ENCODE results near the gene TIE1. TPM values are rescaled to one million over a fixed set of nuclear protein-coding genes. Genes with fewer than 3 reads are reported as not detected.
A peak's percentile ranks its signal among the peaks of the same experiment; 100 is the strongest.

The TIE1 gene
- polyA plus RNA-seq, 1 experiment = not detected

DNA sequence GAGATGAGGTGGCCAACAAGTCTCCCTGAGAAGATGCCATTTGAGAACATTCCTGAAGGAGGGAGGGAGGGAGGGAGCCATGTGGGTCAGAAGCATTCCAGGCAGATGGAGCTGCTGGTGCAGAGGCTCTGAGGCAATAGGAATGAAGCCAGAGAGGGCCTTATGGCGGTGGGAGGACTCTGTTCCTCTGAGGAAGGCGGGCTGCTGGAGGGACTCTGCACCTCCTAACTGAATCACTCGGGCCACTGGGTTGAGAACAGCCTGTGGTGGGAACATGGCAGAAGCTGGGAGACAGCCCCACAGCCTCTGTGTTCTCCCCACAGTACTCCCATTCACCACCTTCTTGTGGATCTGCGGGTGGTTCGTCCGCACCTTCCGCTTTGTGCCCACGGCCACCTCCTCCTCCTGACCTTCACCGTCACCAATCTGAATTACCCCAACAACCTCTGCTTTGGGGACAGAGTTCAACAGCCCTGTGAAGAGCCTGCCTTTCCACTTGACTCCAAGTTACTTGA lies 33.4 kb upstream of the TIE1 start:
- ChIA-PET POLR2A (no interaction called here), CTCF (interaction anchor here (0.6 to 1.4 kb wide), 2 partner anchors 9 to 29 kb away, joined by 3 to 4 read pairs; no protein-coding TSS in a partner anchor)
- Histone ChIP-seq H3K4me3 (ENCODE audit: low read depth, low read length) (no peak overlapping the region), H3K27me3 (ENCODE audit: control insufficient read depth, insufficient read depth, low read length) (peaks cover 6% of the 10 kb centered on the region), H3K36me3 (ENCODE audit: control insufficient read depth, insufficient read depth, low read length) (no peaks in the 10 kb centered on the region)
- peak; percentile 47 for DNase-seq (ENCODE audit: low read depth)
- TF ChIP-seq, protein P1, sequence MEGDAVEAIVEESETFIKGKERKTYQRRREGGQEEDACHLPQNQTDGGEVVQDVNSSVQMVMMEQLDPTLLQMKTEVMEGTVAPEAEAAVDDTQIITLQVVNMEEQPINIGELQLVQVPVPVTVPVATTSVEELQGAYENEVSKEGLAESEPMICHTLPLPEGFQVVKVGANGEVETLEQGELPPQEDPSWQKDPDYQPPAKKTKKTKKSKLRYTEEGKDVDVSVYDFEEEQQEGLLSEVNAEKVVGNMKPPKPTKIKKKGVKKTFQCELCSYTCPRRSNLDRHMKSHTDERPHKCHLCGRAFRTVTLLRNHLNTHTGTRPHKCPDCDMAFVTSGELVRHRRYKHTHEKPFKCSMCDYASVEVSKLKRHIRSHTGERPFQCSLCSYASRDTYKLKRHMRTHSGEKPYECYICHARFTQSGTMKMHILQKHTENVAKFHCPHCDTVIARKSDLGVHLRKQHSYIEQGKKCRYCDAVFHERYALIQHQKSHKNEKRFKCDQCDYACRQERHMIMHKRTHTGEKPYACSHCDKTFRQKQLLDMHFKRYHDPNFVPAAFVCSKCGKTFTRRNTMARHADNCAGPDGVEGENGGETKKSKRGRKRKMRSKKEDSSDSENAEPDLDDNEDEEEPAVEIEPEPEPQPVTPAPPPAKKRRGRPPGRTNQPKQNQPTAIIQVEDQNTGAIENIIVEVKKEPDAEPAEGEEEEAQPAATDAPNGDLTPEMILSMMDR (IDR thresholded peaks at IDR 0.05; ENCODE audit: insufficient read depth, low read depth, low read length) = no peak

DNA sequence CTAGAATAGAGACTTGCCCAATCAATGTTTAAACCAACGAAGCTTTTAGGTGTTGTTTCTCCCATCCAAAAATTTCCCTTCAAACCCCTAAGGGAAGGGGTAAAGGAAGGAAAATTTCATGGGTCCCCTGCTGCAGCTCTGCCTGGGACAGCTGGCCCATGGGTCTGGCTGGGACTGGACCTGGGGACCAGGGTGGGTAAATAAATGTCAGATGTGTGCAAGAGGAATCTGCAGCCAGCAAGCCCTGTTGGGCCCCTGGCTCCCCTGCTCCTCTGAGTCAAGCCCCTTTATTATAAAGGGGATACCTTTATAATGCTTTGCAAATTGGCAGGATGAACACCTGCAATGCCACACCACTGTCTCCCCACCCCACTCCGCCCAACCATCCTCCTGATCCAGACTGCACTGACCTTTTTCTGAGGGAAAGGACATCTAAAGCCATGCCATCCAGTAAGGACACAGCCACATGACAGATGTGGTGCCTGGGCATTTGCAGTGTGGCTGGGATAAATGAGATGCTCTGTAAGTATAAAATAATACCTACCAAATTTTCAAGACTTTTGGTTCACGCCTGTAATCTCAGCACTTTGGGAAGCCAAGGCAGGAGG lies 32.9 kb upstream of the TIE1 start:
- Histone ChIP-seq H3K4me3 (ENCODE audit: low read depth, low read length) (no peak overlapping the region), H3K27me3 (ENCODE audit: control insufficient read depth, insufficient read depth, low read length) (peaks cover 6% of the 10 kb centered on the region), H3K36me3 (ENCODE audit: control insufficient read depth, insufficient read depth, low read length) (no peaks in the 10 kb centered on the region)
- no peak for DNase-seq (ENCODE audit: low read depth)
- TF ChIP-seq, protein P1 (IDR thresholded peaks at IDR 0.05; ENCODE audit: insufficient read depth, low read depth, low read length) = no peak
- CTCF ChIA-PET = interaction anchor here (1.4 kb wide), 1 partner anchor 10 kb away, joined by 4 read pairs; no protein-coding TSS in a partner anchor
- POLR2A ChIA-PET = no interaction called here

DNA sequence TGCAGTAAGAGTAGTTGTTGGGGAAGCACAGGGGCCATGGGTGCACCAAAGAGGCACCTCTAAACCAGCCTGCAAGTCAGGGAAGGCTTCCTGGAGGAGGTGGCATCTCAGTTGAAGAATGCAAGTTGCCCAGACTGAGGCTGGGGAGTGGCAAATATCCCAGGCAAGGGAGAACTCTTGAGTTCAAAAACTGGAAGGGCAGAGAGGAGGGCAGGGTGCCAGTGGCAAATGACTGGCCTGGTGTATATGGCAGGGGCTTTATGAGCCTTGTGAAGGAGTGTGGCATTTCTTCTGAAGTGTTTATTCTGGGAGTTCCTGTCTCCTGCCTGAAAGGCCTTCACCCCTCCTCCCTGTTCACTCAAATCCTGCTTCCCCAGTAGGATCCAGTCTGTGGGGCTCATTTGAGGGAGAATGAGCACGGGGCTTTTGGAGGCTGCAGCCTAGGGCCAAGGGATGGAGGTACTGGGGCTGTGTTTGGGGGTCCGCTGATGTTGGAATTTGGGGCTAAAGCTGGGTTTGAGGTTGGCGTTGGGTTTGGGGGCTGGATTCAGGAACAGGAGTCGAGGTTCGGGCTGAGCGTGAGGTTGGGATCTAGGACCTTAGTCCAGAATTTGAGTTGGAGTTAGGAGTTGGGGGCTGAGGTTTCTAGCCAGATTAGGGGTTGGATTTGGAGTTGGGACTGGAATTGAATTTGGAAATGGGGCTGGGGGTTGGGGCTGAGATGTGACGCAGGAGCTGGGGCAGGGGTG lies 31.0 kb upstream of the TIE1 start, which contains the start of gene TMEM125:
TSS of gene TMEM125 (plus strand) at position 357 of the 749 bp plus-strand sequence. CDS start 2,740 bp downstream, outside the sequence.
- DNase-seq (ENCODE audit: low read depth) = no peak
- TF ChIP-seq, protein P1 (IDR thresholded peaks at IDR 0.05; ENCODE audit: insufficient read depth, low read depth, low read length) = no peak
- Histone ChIP-seq H3K27me3 (ENCODE audit: control insufficient read depth, insufficient read depth, low read length) (peaks cover 6% of the 10 kb centered on the region), H3K4me3 (ENCODE audit: low read depth, low read length) (no peak within 1 kb of the TSS), H3K36me3 (ENCODE audit: control insufficient read depth, insufficient read depth, low read length) (no peaks in the 10 kb centered on the region)
- POLR2A ChIA-PET = no interaction called here
- CTCF ChIA-PET = interaction anchor here (1.2 to 1.5 kb wide), 2 partner anchors 12 kb away, joined by 3 read pairs; no protein-coding TSS in a partner anchor

DNA sequence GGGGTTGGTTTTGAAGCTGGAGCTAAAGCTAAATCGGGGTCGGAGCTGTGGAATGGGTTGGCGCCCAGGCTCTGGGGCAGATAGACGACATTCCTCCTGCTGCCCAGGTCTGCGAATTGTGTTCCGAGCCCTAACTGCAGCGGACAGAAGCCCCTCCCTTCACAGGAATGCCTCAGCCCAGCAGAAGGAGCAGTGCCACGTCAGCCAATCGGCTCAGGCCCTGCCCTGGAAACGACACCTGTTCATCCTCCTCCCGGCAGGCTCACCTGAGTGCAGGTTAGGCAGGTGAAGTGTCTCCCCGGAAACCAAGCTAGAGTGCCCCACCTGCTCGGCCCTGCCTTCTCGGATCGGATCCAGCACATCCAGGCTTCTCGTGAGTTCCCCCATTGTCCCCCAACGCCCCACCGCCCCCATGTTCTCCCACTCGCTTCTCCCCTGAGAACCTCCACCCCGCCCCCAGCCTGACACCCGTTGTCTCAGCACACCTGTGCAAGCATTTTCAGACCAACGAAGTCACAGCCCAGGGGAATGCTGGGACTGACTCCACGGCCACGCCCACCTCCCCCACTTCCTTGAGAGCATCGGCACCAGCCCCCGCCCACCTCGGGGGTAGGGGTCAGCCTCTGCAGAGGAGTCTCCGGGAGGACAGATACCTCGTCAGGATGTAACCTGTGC lies 30.2 kb upstream of the TIE1 start:
- CTCF ChIA-PET = interaction anchor here (1.2 kb wide), 1 partner anchor 13 kb away, joined by 3 read pairs; no protein-coding TSS in a partner anchor
- H3K4me3 ChIP-seq (ENCODE audit: low read depth, low read length) = no peak overlapping the region
- H3K36me3 ChIP-seq (ENCODE audit: control insufficient read depth, insufficient read depth, low read length) = no peaks in the 10 kb centered on the region
- DNase-seq (ENCODE audit: low read depth) = no peak
- TF ChIP-seq, protein P1 (IDR thresholded peaks at IDR 0.05; ENCODE audit: insufficient read depth, low read depth, low read length) = no peak
- peaks cover 6% of the 10 kb centered on the region for H3K27me3 ChIP-seq (ENCODE audit: control insufficient read depth, insufficient read depth, low read length)
- POLR2A ChIA-PET = no interaction called here

Measured in BJ (cell line).